HUES64 (cell line): Measurements from ENCODE around the gene CRNKL1. TPM values are rescaled to one million over a fixed set of nuclear protein-coding genes. Genes with fewer than 3 reads are reported as not detected.

Experiments used
- H3K27ac ChIP-seq: 2 replicates; pipeline ENCODE4 v1.7.0; 2013; ENCODE audit warnings: low read depth, low read length, inconsistent platforms
- H3K27me3 ChIP-seq: 2 replicates; pipeline ENCODE4 v1.6.1; 2013; ENCODE audit warnings: mild to moderate bottlenecking, low read length; ENCODE audit not compliant: insufficient read depth
- H3K36me3 ChIP-seq: 2 replicates; pipeline ENCODE4 v1.6.1; 2013; ENCODE audit warnings: mild to moderate bottlenecking, low read length; ENCODE audit not compliant: insufficient read depth
- H3K4me1 ChIP-seq: 2 replicates; pipeline ENCODE4 v1.6.1; 2013; ENCODE audit warnings: mild to moderate bottlenecking, low read length, moderate library complexity; ENCODE audit not compliant: insufficient read depth
- H3K4me3 ChIP-seq: 2 replicates; pipeline ENCODE4 v1.5.1; 2013; ENCODE audit warnings: mild to moderate bottlenecking, low read length, moderate library complexity
- H3K9ac ChIP-seq: 2 replicates; pipeline ENCODE4 v1.6.1; 2013; ENCODE audit warnings: mild to moderate bottlenecking, low read depth, low read length
- H3K9me3 ChIP-seq: 2 replicates; pipeline ENCODE4 v1.6.1; 2013; ENCODE audit warnings: low read depth, low read length; ENCODE audit not compliant: insufficient read depth
- WGBS: fragments of 150-250, 120-280 bp; methylation state at CpG from one replicate; pipeline ENCODE4 v1.1.7; 2013; ENCODE audit warnings: missing lambda C conversion rate; 5-methylcytosine and 5-hydroxymethylcytosine counted together
- polyA plus RNA-seq, 2 experiments: library from polyadenylated mRNA; stranded (reverse); fragments of 50-300 nt; gene quantifications; one replicate each; pipeline ENCODE4 v1.2.3, GENCODE V29; 2013

Gene CRNKL1
- polyA plus RNA-seq (2013, experiment 1 of 2), result 21.7 TPM
- 22.1 TPM for polyA plus RNA-seq (2013, experiment 2 of 2)

- Histone ChIP-seq H3K4me1 (peaks cover 6% of the 10 kb centered on the region; the same call in 1 of the 2 replicates), H3K9me3 (no peaks in the 10 kb centered on the region), H3K4me3 (peak within 1 kb of the TSS; percentile 76), H3K36me3 (peaks cover 32% of the 10 kb centered on the region), H3K27me3 (no peaks in the 10 kb centered on the region; the same call in 1 of the 2 replicates), H3K27ac (peak within 1 kb of the TSS; percentile 74; the same call in 1 of the 2 replicates), H3K9ac (peak within 1 kb of the TSS; percentile 72)
- under 1% methylated on average over 67 of the region's 67 CpGs for WGBS
Measured at GRCh38 chr20:20052074-20052970, at the start of gene CRNKL1, which contains the start of gene CFAP61. Gene CRNKL1, minus strand, starts transcription at chr20:20052466. Its CDS starts 124 bp downstream, at chr20:20052342. Gene CFAP61, plus strand, starts transcription at chr20:20052532. Its CDS starts 4,122 bp downstream, at chr20:20056654.

DNA sequence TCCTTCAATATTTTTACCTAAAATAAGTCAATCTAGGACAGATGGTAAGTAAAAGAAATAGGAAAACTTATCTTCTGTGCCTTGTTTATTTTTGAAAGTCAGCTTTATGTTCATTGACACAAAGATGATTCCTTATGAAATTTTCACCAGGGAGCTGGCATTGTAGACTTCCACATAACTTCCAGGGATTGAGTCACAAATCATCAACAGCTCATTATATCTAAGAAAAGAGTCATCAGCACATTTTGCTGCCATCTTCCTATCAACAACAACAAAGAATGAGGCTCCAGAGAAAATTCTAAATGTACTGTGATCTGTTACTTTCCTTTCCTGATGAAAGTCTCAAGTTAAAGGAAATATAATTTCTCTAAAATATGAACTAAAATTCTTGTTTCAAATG, 48.6 kb upstream of the CRNKL1 start:
- Histone ChIP-seq H3K4me3 (no peak overlapping the region), H3K36me3 (no peaks in the 10 kb centered on the region), H3K27ac (no peak overlapping the region), H3K9me3 (no peaks in the 10 kb centered on the region), H3K9ac (no peak overlapping the region), H3K4me1 (no peaks in the 10 kb centered on the region), H3K27me3 (no peaks in the 10 kb centered on the region)

- Histone ChIP-seq H3K9me3 (no peaks in the 10 kb centered on the region), H3K27ac (no peak overlapping the region), H3K4me1 (no peaks in the 10 kb centered on the region), H3K4me3 (no peak overlapping the region), H3K27me3 (no peaks in the 10 kb centered on the region), H3K9ac (no peak overlapping the region), H3K36me3 (no peaks in the 10 kb centered on the region)
- WGBS, result 96% methylated on average over 11 of the region's 11 CpGs
Measured at GRCh38 chr20:20096421-20096820, 44.2 kb upstream of the CRNKL1 start.

DNA sequence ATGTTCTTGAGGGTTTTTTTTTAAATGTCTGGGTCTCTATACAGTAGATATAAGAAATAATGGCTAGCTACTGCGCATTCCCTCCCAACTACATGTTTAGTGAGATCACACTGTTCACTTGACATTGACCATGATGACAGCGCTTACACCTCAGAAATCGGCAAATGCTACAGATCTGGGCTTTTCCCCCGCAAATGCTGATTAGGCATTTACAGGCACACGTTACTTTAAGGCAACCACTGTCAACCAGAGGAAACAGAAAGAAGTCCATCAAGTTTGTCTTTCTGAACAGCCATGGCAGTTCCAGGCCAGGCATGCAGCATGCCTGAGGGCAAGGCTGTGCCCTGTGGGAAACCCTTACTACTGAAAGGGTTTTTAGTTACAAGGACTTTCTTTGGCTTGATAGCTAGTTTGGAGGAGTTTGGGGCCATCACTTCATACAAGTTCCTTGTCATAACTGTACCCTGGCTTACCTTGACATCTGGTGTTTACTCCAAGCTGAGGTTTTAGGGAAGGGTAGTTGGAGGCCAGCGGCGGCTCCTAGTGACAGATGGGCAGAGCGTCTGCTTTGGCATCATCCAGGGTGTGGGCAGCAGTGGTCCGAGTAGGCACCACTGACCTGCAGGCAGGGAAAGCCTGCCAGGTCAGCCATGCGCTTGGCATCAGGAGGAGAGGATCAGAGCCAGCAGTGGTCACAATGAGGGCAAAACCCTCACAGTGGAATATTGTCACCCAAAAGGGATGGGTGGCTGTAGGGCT, 43.0 kb upstream of the CRNKL1 start:
- H3K4me3 ChIP-seq, result no peak overlapping the region
- H3K27me3 ChIP-seq, result no peaks in the 10 kb centered on the region
- no peaks in the 10 kb centered on the region for H3K36me3 ChIP-seq
- 95% methylated on average over 10 of the region's 10 CpGs for WGBS
- H3K9me3 ChIP-seq, result no peaks in the 10 kb centered on the region
- H3K4me1 ChIP-seq, result no peaks in the 10 kb centered on the region
- H3K27ac ChIP-seq, result no peak overlapping the region
- H3K9ac ChIP-seq, result no peak overlapping the region

DNA sequence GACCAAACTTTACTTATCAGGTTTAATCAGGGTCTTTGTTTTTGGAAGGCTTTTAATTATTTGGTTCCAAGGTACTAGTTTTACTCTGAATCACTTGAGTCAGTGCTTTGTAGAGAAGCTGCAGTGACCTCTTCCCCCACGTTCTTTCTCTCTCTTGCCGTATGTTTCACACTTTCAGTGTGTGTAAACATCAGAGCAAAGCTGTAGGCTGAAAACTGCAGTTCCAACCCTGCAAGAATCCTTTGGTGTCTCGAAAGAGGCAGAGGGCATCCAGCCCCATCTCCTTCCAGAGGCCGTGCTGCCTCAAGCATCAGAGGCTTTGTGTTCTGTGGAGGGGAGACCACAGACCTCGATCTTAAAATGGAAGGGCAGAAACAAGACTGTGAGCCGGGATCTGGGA, 42.1 kb upstream of the CRNKL1 start:
- Histone ChIP-seq H3K4me3 (no peak overlapping the region), H3K27me3 (no peaks in the 10 kb centered on the region), H3K36me3 (no peaks in the 10 kb centered on the region), H3K9me3 (no peaks in the 10 kb centered on the region), H3K9ac (no peak overlapping the region), H3K4me1 (no peaks in the 10 kb centered on the region), H3K27ac (no peak overlapping the region)
- 87% methylated on average over 6 of the region's 6 CpGs for WGBS

DNA sequence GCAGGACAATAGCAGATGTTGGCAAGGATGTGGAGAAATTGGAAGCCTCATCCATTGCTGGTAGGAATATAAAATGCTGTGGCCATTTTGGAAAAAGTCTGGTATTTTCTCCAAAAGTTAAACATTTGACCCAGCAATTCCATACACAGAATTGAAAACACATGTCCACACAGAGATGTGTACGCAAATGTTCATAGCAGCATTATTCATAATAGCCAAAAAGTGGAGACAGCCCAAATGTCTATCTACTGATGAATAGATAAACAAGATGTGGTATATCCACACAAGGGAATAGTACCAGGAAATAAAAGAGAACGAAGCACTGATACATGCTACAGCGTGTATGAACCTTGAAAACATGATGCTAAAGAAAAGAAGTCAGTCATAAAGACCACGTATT, 40.6 kb upstream of the CRNKL1 start:
- WGBS, result 95% methylated on average over 4 of the region's 4 CpGs
- H3K4me1 ChIP-seq, result no peaks in the 10 kb centered on the region
- no peak overlapping the region for H3K27ac ChIP-seq
- no peaks in the 10 kb centered on the region for H3K9me3 ChIP-seq
- H3K27me3 ChIP-seq, result no peaks in the 10 kb centered on the region
- no peaks in the 10 kb centered on the region for H3K36me3 ChIP-seq
- no peak overlapping the region for H3K4me3 ChIP-seq
- no peak overlapping the region for H3K9ac ChIP-seq

DNA sequence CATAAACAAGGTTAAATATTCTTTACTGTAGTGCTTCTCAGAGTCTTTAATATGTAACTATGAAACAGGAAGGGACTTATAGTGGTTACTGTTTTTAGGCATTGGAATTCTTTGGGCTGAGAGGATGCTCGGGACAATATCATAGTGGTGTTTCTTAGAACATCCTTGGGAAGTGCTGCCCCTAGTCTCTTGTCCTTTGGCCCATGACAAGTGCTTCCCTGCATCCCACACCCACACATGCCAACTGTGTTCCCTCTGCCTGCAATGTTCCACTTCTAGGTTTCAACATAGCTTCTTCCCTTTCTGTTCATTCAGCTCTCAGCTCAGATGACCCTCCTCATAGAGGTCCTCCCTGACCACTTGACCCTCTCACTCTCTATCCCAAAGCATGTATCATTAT, 37.7 kb upstream of the CRNKL1 start:
- WGBS, result 92% methylated on average over 1 of the region's 1 CpG
- Histone ChIP-seq H3K9me3 (no peaks in the 10 kb centered on the region), H3K9ac (no peak overlapping the region), H3K4me3 (no peak overlapping the region), H3K36me3 (no peaks in the 10 kb centered on the region), H3K27ac (no peak overlapping the region), H3K27me3 (no peaks in the 10 kb centered on the region), H3K4me1 (no peaks in the 10 kb centered on the region)

GRCh38 chr20:20089018-20089417, 36.8 kb upstream of the CRNKL1 start:
- H3K27me3 ChIP-seq, result no peaks in the 10 kb centered on the region
- WGBS, result 95% methylated on average over 4 of the region's 4 CpGs
- H3K27ac ChIP-seq, result no peak overlapping the region
- no peaks in the 10 kb centered on the region for H3K9me3 ChIP-seq
- H3K36me3 ChIP-seq, result no peaks in the 10 kb centered on the region
- H3K4me3 ChIP-seq, result no peak overlapping the region
- H3K4me1 ChIP-seq, result no peaks in the 10 kb centered on the region
- H3K9ac ChIP-seq, result no peak overlapping the region

DNA sequence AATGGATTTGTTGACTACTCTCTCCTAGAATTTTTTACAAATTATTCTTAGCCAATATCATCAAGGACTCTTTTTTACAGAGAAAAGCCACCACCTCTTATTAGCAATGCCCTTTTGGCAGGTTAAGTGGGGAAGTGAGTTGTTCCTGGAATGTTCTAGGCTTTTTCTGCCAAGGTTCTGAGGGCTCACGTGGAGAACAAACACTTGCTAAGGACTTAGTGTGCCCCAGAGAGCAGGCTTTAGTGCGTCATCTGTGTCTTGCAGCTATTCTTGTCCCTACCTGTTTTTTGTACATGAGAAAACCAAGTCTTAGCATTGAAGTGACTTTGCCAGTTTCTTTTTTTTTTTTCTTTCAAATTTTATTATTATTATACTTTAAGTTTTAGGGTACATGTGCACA, 33.5 kb upstream of the CRNKL1 start:
- 82% methylated on average over 2 of the region's 2 CpGs for WGBS
- no peak overlapping the region for H3K27ac ChIP-seq

GRCh38 chr20:20085071-20085470, 32.8 kb upstream of the CRNKL1 start:
- Histone ChIP-seq H3K9me3 (no peaks in the 10 kb centered on the region), H3K27ac (no peak overlapping the region), H3K27me3 (no peaks in the 10 kb centered on the region)

More for the DNA sequence above, 33.5 kb upstream of the CRNKL1 start:
- Histone ChIP-seq H3K36me3 (no peaks in the 10 kb centered on the region), H3K9me3 (no peaks in the 10 kb centered on the region), H3K4me1 (no peaks in the 10 kb centered on the region), H3K4me3 (no peak overlapping the region), H3K9ac (no peak overlapping the region), H3K27me3 (no peaks in the 10 kb centered on the region)

DNA sequence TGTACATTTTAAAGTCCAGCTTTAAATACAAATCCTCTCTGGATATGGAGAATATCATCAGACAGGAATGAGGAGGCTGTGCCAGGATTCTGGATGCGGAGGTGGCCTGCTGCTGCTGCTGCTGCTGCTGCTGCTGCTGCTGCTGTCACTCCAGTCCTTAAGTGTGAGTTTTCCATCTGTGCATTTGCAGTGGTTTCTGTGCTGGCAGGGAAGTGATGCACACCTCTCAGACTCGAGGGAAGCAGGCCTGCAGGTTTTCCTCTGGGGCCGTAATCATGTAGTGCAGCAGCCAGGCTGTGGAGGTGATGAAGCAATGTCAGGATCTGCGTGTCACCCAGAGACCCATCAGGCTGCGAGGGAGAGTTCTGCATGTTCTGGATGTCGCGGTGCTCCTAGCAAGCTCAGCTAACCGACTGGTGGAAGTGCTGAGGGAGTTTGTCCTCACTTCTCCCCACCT, 32.1 kb upstream of the CRNKL1 start:
- Histone ChIP-seq H3K27ac (no peak overlapping the region), H3K4me3 (no peak overlapping the region), H3K9ac (no peak overlapping the region), H3K9me3 (no peaks in the 10 kb centered on the region), H3K27me3 (no peaks in the 10 kb centered on the region), H3K4me1 (peaks cover 4% of the 10 kb centered on the region), H3K36me3 (no peaks in the 10 kb centered on the region)
- 81% methylated on average over 8 of the region's 8 CpGs for WGBS

More at GRCh38 chr20:20085071-20085470, 32.8 kb upstream of the CRNKL1 start:
- WGBS, result 92% methylated on average over 9 of the region's 9 CpGs
- H3K4me1 ChIP-seq, result no peaks in the 10 kb centered on the region
- H3K36me3 ChIP-seq, result no peaks in the 10 kb centered on the region
- no peak overlapping the region for H3K4me3 ChIP-seq
- H3K9ac ChIP-seq, result no peak overlapping the region
